GM12892 (cell line): ENCODE measurements around the gene DMP1.

ENCODE experiments used
- POLR2A ChIP-seq: IDR thresholded peaks from 2 replicates; pipeline ENCODE4 v1.6.1; 2011; ENCODE audit warnings: low read depth, low read length, control low read depth
- POLR2AphosphoS5 ChIP-seq: IDR thresholded peaks from 2 replicates; pipeline ENCODE4 v1.6.1; 2011; ENCODE audit warnings: low read depth, low read length, control low read depth

DNA sequence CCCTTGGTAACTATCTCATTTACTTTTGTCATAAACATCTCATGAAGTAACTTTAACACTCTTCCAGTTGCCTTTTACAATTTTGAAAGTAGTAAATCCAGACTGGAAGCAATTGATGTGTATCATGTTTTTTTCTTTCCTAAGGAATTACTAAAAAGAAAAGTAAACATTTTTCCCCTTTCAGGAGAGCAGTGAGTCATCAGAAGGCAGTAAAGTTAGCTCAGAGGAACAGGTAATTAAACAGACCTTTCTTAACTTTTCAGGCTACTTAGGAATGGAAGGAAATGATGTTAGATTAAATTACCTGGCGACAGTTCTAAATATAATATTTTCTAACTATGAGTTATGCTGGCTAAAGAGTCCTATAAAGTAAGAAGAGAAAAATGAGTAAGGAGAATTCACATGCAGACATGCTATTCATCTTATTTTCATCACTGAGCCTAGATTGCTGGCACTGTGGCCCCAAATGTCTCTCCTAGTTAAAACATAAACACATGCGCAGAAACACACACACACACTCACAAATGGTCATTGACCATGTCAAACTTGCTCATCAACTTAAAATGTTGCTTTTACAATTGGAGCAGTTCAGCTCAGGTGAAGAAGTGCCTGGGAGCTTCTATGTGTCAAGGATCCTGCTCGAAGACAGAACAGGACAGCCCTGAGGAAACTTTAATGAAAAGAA is 9.3 kb downstream of the DMP1 start:
- no peak for TF ChIP-seq POLR2A
- TF ChIP-seq POLR2AphosphoS5: no peak
